ENCODE measurements around the gene AFDN.

DNA sequence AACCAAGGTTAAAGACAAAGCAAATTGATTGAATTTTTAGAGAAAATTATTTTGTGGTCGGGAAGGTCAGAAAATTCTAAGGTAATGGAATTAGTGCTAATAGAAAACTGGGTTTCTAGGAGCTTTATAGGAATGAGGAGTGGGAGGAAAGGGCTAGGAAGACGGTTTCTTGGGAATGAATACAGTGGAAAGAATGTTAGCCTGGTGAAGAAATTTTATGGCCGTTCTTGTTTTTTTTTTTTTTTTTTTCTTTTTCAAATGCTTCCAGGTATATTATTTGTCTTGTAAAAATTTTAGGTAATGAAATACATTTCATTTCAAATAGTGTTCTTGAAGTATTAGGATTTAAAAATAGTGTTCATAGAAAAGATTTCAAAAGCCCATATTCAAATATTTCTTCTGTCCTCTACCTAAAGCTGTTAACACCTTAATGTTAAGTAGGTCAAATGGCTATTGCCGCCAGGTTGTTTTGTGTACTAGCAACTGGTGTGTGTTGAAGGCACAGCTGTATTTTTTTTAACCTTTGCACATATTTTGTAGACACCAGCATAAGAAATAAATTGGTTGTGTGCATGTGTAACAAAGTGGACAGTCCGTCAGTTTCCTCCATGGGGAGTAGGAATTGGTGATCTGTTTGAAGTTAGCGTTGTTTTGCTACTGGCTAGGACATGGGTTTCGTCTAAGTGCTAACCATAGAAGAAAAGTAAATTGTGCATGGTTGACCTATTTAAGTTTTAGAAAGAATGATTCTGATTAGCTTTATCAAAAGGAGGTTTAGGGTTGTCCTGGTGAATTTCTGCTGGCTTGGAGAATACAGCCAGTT is 32.3 kb downstream of the AFDN start:
- TF ChIP-seq, protein P1, sequence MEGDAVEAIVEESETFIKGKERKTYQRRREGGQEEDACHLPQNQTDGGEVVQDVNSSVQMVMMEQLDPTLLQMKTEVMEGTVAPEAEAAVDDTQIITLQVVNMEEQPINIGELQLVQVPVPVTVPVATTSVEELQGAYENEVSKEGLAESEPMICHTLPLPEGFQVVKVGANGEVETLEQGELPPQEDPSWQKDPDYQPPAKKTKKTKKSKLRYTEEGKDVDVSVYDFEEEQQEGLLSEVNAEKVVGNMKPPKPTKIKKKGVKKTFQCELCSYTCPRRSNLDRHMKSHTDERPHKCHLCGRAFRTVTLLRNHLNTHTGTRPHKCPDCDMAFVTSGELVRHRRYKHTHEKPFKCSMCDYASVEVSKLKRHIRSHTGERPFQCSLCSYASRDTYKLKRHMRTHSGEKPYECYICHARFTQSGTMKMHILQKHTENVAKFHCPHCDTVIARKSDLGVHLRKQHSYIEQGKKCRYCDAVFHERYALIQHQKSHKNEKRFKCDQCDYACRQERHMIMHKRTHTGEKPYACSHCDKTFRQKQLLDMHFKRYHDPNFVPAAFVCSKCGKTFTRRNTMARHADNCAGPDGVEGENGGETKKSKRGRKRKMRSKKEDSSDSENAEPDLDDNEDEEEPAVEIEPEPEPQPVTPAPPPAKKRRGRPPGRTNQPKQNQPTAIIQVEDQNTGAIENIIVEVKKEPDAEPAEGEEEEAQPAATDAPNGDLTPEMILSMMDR (conservative IDR thresholded peaks at IDR 0.05; ENCODE audit: low read depth, low read length), result no peak
- TF ChIP-seq EZH2 (IDR thresholded peaks at IDR 0.05; ENCODE audit: borderline replicate concordance, low read depth, low read length, poor library complexity, severe bottlenecking), result no peak
